GM21737 (cell line): ENCODE results near the gene KEAP1.

Source experiments
- ATAC-seq: cut with Tn5 transposase; IDR thresholded peaks from one replicate; pipeline ENCODE4 v1.9.1; 2021; ENCODE audit warnings: mild to moderate bottlenecking, moderate library complexity; ENCODE audit not compliant: unreplicated experiment

KEAP1 gene

GRCh38 chr19:10450853-10451609 is 52.1 kb downstream of the KEAP1 start:
- no peak for ATAC-seq

- ATAC-seq: no peak
Measured at GRCh38 chr19:10450191-10450852, 52.8 kb downstream of the KEAP1 start.

GRCh38 chr19:10449037-10449436 is 54.1 kb downstream of the KEAP1 start:
- ATAC-seq: no peak

GRCh38 chr19:10442698-10443097 is 60.5 kb downstream of the KEAP1 start:
- ATAC-seq: no peak

GRCh38 chr19:10439588-10439987 is 63.6 kb downstream of the KEAP1 start:
- no peak for ATAC-seq
